GM12892 (cell line): ENCODE results near the gene IL27RA.

Experiments
- DNase-seq: peaks from one replicate; pipeline ENCODE4 v3.0.0; 2011; ENCODE audit not compliant: insufficient read length
- FAIRE-seq: peaks from 2 replicates; lab custom pipeline; 2011; peaks lifted over from hg19 to GRCh38; lab: Jason Lieb, UNC
- POLR2A ChIP-seq: IDR thresholded peaks from 2 replicates; pipeline ENCODE4 v1.6.1; 2011; ENCODE audit warnings: low read depth, low read length, control low read depth
- POLR2AphosphoS5 ChIP-seq: IDR thresholded peaks from 2 replicates; pipeline ENCODE4 v1.6.1; 2011; ENCODE audit warnings: low read depth, low read length, control low read depth
- TAF1 ChIP-seq: IDR thresholded peaks from 2 replicates; pipeline ENCODE4 v1.6.1; 2011; ENCODE audit warnings: low read depth, mild to moderate bottlenecking, control low read depth, low read length, borderline replicate concordance

IL27RA gene

GRCh38 chr19:14102102-14102696 is 70.6 kb downstream of the IL27RA start:
- FAIRE-seq (no peak), DNase-seq (no peak)
- TF ChIP-seq POLR2AphosphoS5 (no peak), TAF1 (no peak), POLR2A (no peak)

GRCh38 chr19:14102756-14103155 is 71.2 kb downstream of the IL27RA start:
- TF ChIP-seq TAF1 (no peak), POLR2A (no peak), POLR2AphosphoS5 (no peak)
- DNase-seq (no peak), FAIRE-seq (no peak)
